Kidney (tissue), 14 donors: Measurements from ENCODE around the gene TAGLN. TPM values are rescaled to one million over a fixed set of nuclear protein-coding genes. Genes with fewer than 3 reads are reported as not detected.
"Not testable (repeated sequence)": the region's sequence is repeated elsewhere in the genome, so short reads cannot be mapped to it uniquely, and the experiment has no call there.

Experiments used
- DNase-seq, 5 donors: peaks; one replicate each; pipeline ENCODE4 v3.0.0-alpha.2; 2013 to 2020
- FAIRE-seq: peaks from 2 replicates; lab custom pipeline; 2012; peaks lifted over from hg19 to GRCh38; lab: Jason Lieb, UNC
- H3K27ac ChIP-seq, 2 donors: one replicate each; pipeline ENCODE4 v1.7.0; 2013; ENCODE audit warnings: low read depth in 2 of 2, low read length in 2 of 2, inconsistent platforms in 1 of 2
- H3K27me3 ChIP-seq: one replicate; pipeline ENCODE4 v1.7.1; 2013; ENCODE audit warnings: low read length, inconsistent platforms; ENCODE audit not compliant: control insufficient read depth, insufficient read depth
- H3K36me3 ChIP-seq, 3 donors: one replicate each; pipeline versions ENCODE4 v1.7.0 to v1.7.1; 2013; ENCODE audit warnings: low read length in 3 of 3, control low read depth in 1 of 3, inconsistent platforms in 1 of 3; ENCODE audit not compliant: insufficient read depth in 3 of 3, control insufficient read depth in 2 of 3
- H3K4me1 ChIP-seq, 3 donors: one replicate each; pipeline versions ENCODE4 v1.7.0 to v1.7.1; 2013; ENCODE audit warnings: low read length in 3 of 3, inconsistent platforms in 1 of 3, low read depth in 1 of 3; ENCODE audit not compliant: control insufficient read depth in 2 of 3, insufficient read depth in 2 of 3
- H3K4me3 ChIP-seq, 3 donors: one replicate each; pipeline versions ENCODE4 v1.7.0 to v1.8.1; 2013; ENCODE audit warnings: low read length in 3 of 3, control low read depth in 1 of 3, inconsistent platforms in 1 of 3
- H3K9ac ChIP-seq, 3 donors: one replicate each; pipeline versions ENCODE4 v1.7.0 to v1.7.1; 2013; ENCODE audit warnings: low read length in 3 of 3, control low read depth in 1 of 3, inconsistent platforms in 1 of 3
- H3K9me3 ChIP-seq, 3 donors: one replicate each; pipeline versions ENCODE4 v1.7.0 to v1.7.1; 2013; ENCODE audit warnings: low read length in 3 of 3, control low read depth in 1 of 3, inconsistent platforms in 1 of 3; ENCODE audit not compliant: control insufficient read depth in 2 of 3, insufficient read depth in 1 of 3
- CTCF ChIP-seq: IDR thresholded peaks from 3 replicates; pipeline ENCODE4 v1.5.1; 2012; ENCODE audit warnings: mild to moderate bottlenecking, moderate library complexity, borderline replicate concordance; ENCODE audit not compliant: insufficient read depth; ENCODE audit errors: extremely low read depth
- intact Hi-C: fragments of 100-400 bp; cut with DNase I; formaldehyde crosslinking; loops from one replicate; pipeline ENCODE4 v1.11.1; 2022
- polyA plus RNA-seq: library from polyadenylated mRNA; stranded (reverse); fragments of 350-450 nt; fragmentation: Illumina TruSeq; extraction: RNeasy Lipid Tissue Mini Kit (QIAGEN cat#74804); gene quantifications from one replicate; pipeline ENCODE4 v1.2.3, GENCODE V29; 2014; ENCODE audit warnings: low read depth, low replicate concordance; ENCODE audit not compliant: insufficient read depth
- total RNA-seq: library from RNA; stranded (reverse); fragmentation: NEBNext Ultra II Directional; extraction: Animal tissue kit (Norgen Biotek cat#: 25700); gene quantifications from one replicate; pipeline ENCODE4 v1.2.1, GENCODE V29; 2021
- donor health status: control.
- donor health status: control.
- donor health status: control.
- donor health status: control.
- donor health status: control.
- donor health status: DM: yes; HTN: yes; CAD: no.
- donor health status: Normal renal cell carcinoma (clear cell type).

Gene TAGLN
- total and polyA plus RNA-seq, 2 donors from 2014 or later = 776 to 846 TPM

- H3K9ac ChIP-seq, H3K27me3 ChIP-seq, FAIRE-seq, H3K4me3 ChIP-seq, H3K4me1 ChIP-seq, intact Hi-C loops, H3K9me3 ChIP-seq, DNase-seq, H3K27ac ChIP-seq: not testable (repeated sequence)
- H3K36me3 ChIP-seq = peaks cover 0 to 17% (median 12%) of the 10 kb centered on the region in 3 donors
Observed at GRCh38 chr11:117208710-117209109, 9.5 kb downstream of the TAGLN start.

- H3K4me3 ChIP-seq, H3K27ac ChIP-seq, H3K4me1 ChIP-seq, H3K9ac ChIP-seq, DNase-seq, intact Hi-C loops, H3K27me3 ChIP-seq, FAIRE-seq, H3K9me3 ChIP-seq: not testable (repeated sequence)
- peaks cover 0 to 18% (median 15%) of the 10 kb centered on the region in 3 donors for H3K36me3 ChIP-seq
Observed at GRCh38 chr11:117209351-117210125, 10.4 kb downstream of the TAGLN start.

GRCh38 chr11:117210620-117211019, 11.4 kb downstream of the TAGLN start:
- Histone ChIP-seq H3K4me3 (no peak overlapping the region), H3K27ac (no peak overlapping the region), H3K36me3 (peaks cover 0 to 18% (median 14%) of the 10 kb centered on the region in 3 donors), H3K9ac (no peak overlapping the region), H3K4me1 (no peaks in the 10 kb centered on the region), H3K27me3 (no peaks in the 10 kb centered on the region), H3K9me3 (no peaks in the 10 kb centered on the region)
- no peak for FAIRE-seq
- intact Hi-C loops = no loop called here
- DNase-seq = no peak
- TF ChIP-seq CTCF = no peak

- Histone ChIP-seq H3K36me3 (peaks cover 0 to 33% (median 24%) of the 10 kb centered on the region in 3 donors), H3K4me1 (peaks cover 0 to 6% (median 0%) of the 10 kb centered on the region in 3 donors), H3K4me3 (no peak overlapping the region), H3K9me3 (no peaks in the 10 kb centered on the region), H3K9ac (no peak overlapping the region), H3K27ac (no peak overlapping the region), H3K27me3 (no peaks in the 10 kb centered on the region)
- no peak for FAIRE-seq
- TF ChIP-seq CTCF = no peak
- intact Hi-C loops = no loop called here
- peak in 1 of 5 donors; percentile 17 for DNase-seq
Observed at GRCh38 chr11:117212697-117213355, 13.7 kb downstream of the TAGLN start.
